Hepatocyte (in vitro differentiated cells): ENCODE measurements around the gene CCDC182.

Experiments used
- EZH2 ChIP-seq: fragments of 200-600 bp; sonication (generic); IDR thresholded peaks from 2 replicates; pipeline ENCODE4 v1.6.1; 2016; ENCODE audit warnings: antibody characterized with exemption, mild to moderate bottlenecking, borderline replicate concordance
- TF ChIP-seq, protein P1 (sequence below): fragments of 200-600 bp; sonication (generic); IDR thresholded peaks from 2 replicates; pipeline ENCODE4 v1.5.1; 2016; ENCODE audit warnings: antibody characterized with exemption, mild to moderate bottlenecking; ENCODE audit not compliant: poor library complexity

DNA sequence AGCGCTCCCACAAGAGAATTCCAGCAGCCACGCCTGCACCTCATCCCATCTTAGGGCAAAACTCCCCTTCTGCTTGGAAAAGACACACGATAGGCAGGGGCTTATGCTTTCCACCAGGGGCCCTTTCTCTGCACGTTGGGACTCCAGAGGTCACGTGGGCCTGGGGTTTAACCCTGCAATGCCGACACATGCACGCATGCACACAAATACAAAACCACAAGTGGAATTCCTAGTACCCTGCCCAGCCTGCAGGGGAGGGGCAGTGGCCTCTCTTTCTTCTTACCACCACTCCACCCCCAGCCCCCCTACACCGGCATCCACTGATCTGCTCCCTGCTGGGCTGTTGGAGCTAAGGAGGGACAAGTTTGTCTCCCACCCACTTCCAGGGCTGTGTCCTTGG is 16.8 kb upstream of the CCDC182 start:
- TF ChIP-seq, protein P1, sequence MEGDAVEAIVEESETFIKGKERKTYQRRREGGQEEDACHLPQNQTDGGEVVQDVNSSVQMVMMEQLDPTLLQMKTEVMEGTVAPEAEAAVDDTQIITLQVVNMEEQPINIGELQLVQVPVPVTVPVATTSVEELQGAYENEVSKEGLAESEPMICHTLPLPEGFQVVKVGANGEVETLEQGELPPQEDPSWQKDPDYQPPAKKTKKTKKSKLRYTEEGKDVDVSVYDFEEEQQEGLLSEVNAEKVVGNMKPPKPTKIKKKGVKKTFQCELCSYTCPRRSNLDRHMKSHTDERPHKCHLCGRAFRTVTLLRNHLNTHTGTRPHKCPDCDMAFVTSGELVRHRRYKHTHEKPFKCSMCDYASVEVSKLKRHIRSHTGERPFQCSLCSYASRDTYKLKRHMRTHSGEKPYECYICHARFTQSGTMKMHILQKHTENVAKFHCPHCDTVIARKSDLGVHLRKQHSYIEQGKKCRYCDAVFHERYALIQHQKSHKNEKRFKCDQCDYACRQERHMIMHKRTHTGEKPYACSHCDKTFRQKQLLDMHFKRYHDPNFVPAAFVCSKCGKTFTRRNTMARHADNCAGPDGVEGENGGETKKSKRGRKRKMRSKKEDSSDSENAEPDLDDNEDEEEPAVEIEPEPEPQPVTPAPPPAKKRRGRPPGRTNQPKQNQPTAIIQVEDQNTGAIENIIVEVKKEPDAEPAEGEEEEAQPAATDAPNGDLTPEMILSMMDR = no peak
- TF ChIP-seq EZH2 = no peak
